ENCODE results near the gene AGBL3. TPM values are rescaled to one million over a fixed set of nuclear protein-coding genes. Genes with fewer than 3 reads are reported as not detected.
A peak's percentile ranks its signal among the peaks of the same experiment; 100 is the strongest.

AGBL3 gene
- total and polyA plus RNA-seq, 9 of the 15 experiments (the other 6 are each of a cell fraction or from before 2014, with no cell fraction given), result 0.54 to 2.9 (median 1.7) TPM

DNA sequence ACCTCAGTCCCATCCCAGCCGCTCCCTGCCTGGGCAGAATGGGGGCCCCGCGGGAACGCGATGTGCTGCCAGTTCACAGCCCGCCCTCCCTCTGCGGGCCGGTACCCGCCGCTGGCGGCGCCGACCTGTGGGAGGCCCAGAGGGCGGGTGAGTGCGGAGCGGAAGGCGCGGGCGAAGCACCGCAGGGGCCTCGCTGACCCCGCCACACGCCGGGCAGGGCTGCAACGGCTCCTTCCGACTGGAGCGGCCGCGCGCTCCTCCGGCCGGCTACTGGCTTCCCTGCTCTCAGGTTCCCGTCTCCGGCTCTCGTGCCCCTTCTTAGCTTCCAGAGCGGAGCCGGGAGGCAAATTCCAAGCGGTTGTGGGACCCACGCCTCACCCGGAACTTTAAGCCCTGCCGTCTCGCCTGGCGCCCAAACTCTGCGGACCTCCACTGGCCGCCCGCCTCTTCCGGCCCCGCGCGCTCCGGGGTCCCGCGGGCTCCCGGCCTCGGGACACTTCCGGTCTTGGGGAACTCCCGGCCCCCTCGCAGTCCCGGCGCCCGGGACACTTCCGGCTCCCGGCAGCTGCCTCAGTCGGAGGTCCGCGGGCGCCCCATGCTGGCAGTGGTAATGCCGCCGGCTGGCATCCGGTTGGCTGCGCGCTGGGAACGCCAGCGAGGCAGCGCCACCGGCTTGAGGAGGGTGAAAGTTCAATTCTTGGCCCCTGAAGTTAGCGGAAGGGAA lies 184.1 kb downstream of the AGBL3 start, which contains the start of gene CYREN (continued):
- TF ChIP-seq, protein P1, sequence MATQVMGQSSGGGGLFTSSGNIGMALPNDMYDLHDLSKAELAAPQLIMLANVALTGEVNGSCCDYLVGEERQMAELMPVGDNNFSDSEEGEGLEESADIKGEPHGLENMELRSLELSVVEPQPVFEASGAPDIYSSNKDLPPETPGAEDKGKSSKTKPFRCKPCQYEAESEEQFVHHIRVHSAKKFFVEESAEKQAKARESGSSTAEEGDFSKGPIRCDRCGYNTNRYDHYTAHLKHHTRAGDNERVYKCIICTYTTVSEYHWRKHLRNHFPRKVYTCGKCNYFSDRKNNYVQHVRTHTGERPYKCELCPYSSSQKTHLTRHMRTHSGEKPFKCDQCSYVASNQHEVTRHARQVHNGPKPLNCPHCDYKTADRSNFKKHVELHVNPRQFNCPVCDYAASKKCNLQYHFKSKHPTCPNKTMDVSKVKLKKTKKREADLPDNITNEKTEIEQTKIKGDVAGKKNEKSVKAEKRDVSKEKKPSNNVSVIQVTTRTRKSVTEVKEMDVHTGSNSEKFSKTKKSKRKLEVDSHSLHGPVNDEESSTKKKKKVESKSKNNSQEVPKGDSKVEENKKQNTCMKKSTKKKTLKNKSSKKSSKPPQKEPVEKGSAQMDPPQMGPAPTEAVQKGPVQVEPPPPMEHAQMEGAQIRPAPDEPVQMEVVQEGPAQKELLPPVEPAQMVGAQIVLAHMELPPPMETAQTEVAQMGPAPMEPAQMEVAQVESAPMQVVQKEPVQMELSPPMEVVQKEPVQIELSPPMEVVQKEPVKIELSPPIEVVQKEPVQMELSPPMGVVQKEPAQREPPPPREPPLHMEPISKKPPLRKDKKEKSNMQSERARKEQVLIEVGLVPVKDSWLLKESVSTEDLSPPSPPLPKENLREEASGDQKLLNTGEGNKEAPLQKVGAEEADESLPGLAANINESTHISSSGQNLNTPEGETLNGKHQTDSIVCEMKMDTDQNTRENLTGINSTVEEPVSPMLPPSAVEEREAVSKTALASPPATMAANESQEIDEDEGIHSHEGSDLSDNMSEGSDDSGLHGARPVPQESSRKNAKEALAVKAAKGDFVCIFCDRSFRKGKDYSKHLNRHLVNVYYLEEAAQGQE (IDR thresholded peaks at IDR 0.05; ENCODE audit: borderline replicate concordance), result peak; percentile 90
- TF ChIP-seq, protein P1 (CRISPR knock-in tag; IDR thresholded peaks at IDR 0.05; ENCODE audit: low read depth), result peak; percentile 78
- TF ChIP-seq ZFP1 (CRISPR knock-in tag; IDR thresholded peaks at IDR 0.05) (peak; percentile 48; the same call in 1 of the 2 replicates), ZNF584 (CRISPR knock-in tag; IDR thresholded peaks at IDR 0.05; ENCODE audit: low read depth) (0 out of 2 replicates have a peak, but pooled peaks have one; percentile 61), ELF4 (CRISPR knock-in tag; IDR thresholded peaks at IDR 0.05) (peak; percentile 84), ZNF586 (CRISPR knock-in tag; conservative IDR thresholded peaks at IDR 0.05) (0 out of 2 replicates have a peak, but pooled peaks have one; percentile 26), KDM2B (CRISPR knock-in tag; IDR thresholded peaks at IDR 0.05) (no peak), TCF7 (IDR thresholded peaks at IDR 0.05; ENCODE audit: borderline replicate concordance) (peak; percentile 44; the same call in 1 of the 2 replicates), SAFB (IDR thresholded peaks at IDR 0.05; ENCODE audit: borderline replicate concordance, low read depth, low read length) (peak; percentile 96), PURB (CRISPR knock-in tag; IDR thresholded peaks at IDR 0.05; ENCODE audit: low read depth) (no peak), ZNF143 (CRISPR knock-in tag; IDR thresholded peaks at IDR 0.05) (peak; percentile 54; the same call in 1 of the 2 replicates), ZNF75A (CRISPR knock-in tag; IDR thresholded peaks at IDR 0.05) (peak; percentile 65; the same call in 1 of the 2 replicates), MAFG (tag; conservative IDR thresholded peaks at IDR 0.05) (no peak), MAFF (IDR thresholded peaks at IDR 0.05; ENCODE audit: low read length) (no peak), MEF2A (IDR thresholded peaks at IDR 0.05; ENCODE audit: control insufficient read depth, low read depth, low read length) (no peak), EZH2 (IDR thresholded peaks at IDR 0.05; ENCODE audit: borderline replicate concordance, low read depth, low read length) (no peak)
- TF ChIP-seq, protein P2, sequence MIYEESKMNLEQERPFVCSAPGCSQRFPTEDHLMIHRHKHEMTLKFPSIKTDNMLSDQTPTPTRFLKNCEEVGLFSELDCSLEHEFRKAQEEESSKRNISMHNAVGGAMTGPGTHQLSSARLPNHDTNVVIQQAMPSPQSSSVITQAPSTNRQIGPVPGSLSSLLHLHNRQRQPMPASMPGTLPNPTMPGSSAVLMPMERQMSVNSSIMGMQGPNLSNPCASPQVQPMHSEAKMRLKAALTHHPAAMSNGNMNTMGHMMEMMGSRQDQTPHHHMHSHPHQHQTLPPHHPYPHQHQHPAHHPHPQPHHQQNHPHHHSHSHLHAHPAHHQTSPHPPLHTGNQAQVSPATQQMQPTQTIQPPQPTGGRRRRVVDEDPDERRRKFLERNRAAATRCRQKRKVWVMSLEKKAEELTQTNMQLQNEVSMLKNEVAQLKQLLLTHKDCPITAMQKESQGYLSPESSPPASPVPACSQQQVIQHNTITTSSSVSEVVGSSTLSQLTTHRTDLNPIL (CRISPR knock-in tag; IDR thresholded peaks at IDR 0.05), result no peak
- TF ChIP-seq, protein P3, sequence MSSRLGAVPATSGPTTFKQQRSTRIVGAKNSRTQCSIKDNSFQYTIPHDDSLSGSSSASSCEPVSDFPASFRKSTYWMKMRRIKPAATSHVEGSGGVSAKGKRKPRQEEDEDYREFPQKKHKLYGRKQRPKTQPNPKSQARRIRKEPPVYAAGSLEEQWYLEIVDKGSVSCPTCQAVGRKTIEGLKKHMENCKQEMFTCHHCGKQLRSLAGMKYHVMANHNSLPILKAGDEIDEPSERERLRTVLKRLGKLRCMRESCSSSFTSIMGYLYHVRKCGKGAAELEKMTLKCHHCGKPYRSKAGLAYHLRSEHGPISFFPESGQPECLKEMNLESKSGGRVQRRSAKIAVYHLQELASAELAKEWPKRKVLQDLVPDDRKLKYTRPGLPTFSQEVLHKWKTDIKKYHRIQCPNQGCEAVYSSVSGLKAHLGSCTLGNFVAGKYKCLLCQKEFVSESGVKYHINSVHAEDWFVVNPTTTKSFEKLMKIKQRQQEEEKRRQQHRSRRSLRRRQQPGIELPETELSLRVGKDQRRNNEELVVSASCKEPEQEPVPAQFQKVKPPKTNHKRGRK (tag; IDR thresholded peaks at IDR 0.05), result no peak
